ENCODE measurements around the gene PMF1.
A peak's percentile ranks its signal among the peaks of the same experiment; 100 is the strongest.
"Not testable (repeated sequence)": the region's sequence is repeated elsewhere in the genome, so short reads cannot be mapped to it uniquely, and the experiment has no call there.

Gene PMF1

DNA sequence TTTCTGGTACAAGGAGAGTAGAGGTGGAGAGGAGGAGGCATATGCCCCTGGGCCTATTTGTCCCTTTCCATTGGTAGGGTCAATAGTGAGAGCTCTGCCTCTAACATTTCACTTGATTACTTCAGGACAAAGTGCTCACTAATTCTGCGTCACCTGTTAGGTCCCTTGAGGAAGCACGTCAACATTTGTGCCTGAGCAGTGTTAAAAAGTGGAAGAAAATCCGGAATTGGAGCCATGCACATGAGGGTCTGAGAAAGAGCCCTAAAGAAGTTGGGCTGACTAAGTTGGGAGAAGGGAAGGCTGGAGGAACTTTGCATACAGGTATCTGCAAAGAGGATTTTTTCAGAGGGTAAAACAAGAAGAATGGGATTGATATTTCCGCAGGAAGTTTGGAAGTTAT is 17.0 kb upstream of the PMF1 start:
- DNase-seq (ENCODE audit: low spot score) (no peak), FAIRE-seq (no peak)

DNA sequence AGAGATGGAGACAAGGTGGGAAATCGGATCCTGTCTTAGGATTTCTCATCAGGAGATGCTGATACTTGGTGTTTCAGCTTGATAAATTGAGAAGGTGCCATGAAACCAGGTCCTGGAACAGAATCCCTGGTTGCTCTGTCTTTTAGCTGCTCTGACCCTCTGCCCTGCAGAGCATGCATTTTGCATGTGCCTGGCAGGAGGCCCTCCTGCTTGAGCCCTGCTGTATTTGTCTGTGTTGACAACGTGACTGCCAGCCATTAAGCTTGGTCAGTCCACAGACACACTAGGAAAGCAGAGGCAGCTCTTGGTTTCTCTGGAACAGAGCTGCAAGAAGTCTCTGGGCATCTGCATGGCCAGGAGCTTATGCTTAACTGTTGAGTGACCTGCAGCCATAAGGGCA is 16.4 kb upstream of the PMF1 start:
- DNase-seq (ENCODE audit: low spot score) (no peak), FAIRE-seq (no peak)

- FAIRE-seq (no peak), DNase-seq (ENCODE audit: low spot score) (no peak)
Observed at GRCh38 chr1:156198831-156199349, 13.9 kb upstream of the PMF1 start.

DNA sequence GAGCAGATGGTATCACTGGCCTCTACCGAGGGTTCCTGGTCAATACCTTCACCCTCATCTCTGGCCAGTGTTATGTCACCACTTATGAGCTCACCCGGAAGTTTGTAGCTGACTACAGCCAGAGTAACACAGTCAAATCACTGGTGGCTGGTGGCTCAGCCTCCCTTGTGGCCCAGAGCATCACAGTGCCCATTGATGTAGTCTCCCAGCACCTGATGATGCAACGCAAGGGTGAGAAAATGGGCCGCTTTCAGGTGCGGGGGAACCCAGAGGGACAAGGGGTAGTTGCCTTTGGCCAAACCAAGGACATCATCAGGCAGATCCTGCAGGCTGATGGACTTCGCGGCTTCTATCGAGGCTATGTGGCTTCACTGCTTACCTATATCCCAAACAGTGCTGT is 12.8 kb upstream of the PMF1 start:
- FAIRE-seq = no peak
- no peak for DNase-seq (ENCODE audit: low spot score)

GRCh38 chr1:156203331-156203730 is 9.5 kb upstream of the PMF1 start:
- no peak for FAIRE-seq

GRCh38 chr1:156204686-156205085 is 8.1 kb upstream of the PMF1 start:
- no peak for DNase-seq (ENCODE audit: low spot score)
- FAIRE-seq = no peak

More at GRCh38 chr1:156203331-156203730, 9.5 kb upstream of the PMF1 start:
- DNase-seq (ENCODE audit: low spot score) = no peak

DNA sequence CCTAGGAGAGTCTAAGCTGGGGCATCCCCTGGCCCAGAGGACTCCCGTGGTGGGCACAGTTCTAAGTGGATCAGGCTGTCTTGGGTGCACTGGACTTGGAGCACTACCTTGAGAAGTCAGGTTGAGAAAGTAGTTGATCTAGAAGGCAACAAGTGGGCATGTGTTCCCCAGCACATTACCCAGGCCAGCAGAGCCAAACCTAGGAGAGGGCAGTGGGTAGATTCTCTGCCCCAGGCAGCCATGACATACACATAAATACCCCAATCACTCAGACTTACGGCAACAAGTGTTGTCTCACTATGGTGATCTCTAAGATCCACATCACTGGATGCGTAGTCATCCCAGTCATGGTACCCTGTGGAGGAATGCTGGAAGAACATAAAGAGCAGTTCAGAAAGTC is 1.6 kb upstream of the PMF1 start:
- DNase-seq (ENCODE audit: low spot score) (no peak), FAIRE-seq (no peak)

DNA sequence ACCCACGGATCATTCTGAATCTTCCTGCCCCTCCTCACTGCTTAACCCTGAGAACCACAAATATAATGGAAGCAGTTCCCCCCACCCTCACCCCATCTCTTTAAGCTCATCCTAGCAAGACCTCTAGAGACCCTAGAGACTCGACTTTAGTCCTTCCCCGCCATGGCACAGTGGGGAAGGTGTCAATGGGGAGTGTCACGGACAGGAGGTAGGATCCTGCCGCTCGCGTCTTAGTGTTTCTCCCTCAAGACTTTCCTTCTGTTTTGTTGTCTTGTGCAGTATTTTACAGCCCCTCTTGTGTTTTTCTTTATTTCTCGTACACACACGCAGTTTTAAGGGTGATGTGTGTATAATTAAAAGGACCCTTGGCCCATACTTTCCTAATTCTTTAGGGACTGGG is 677 bp upstream of the PMF1 start:
- no peak for DNase-seq (ENCODE audit: low spot score)
- FAIRE-seq = no peak

- FAIRE-seq (no peak), DNase-seq (ENCODE audit: low spot score) (no peak)
Observed at GRCh38 chr1:156213644-156213966, 798 bp downstream of the PMF1 start.

- FAIRE-seq (no peak), DNase-seq (ENCODE audit: low spot score) (peak; percentile 65)
Observed at GRCh38 chr1:156214024-156214748, 1.4 kb downstream of the PMF1 start.

DNA sequence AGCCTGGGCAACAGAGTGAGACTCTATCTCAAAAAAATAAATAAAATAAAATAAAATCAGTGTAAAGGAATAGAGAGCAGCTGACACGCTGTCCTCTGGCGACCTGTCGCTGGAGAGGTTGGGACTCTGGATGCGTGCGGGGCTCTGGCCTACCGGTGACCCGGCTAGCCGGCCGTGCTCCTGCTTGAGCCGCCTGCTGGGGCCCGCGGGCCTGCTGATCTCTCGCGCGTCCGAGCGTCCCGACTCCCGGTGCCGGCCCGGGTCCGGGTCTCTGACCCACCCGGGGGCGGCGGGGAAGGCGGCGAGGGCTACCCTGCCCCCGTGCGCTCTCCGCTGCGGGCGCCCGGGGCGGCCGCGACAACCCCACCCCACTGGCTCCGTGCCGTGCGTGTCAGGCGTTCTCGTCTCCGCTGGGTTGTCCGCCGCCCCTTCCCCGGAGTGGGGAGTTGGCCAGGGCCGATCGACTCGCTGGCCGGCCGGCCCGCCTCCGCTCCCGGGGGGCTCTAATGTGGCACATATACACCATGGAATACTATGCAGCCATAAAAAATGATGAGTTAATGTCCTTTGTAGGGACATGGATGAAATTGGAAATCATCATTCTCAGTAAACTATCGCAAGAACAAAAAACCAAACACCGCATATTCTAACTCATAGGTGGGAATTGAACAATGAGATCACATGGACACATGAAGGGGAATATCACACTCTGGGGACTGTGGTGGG is 3.7 kb downstream of the PMF1 start:
- DNase-seq (ENCODE audit: low spot score) = not testable (repeated sequence)
- peak; percentile 100 for FAIRE-seq

GRCh38 chr1:156217871-156218270 is 5.1 kb downstream of the PMF1 start:
- no peak for DNase-seq (ENCODE audit: low spot score)
- FAIRE-seq = no peak

DNA sequence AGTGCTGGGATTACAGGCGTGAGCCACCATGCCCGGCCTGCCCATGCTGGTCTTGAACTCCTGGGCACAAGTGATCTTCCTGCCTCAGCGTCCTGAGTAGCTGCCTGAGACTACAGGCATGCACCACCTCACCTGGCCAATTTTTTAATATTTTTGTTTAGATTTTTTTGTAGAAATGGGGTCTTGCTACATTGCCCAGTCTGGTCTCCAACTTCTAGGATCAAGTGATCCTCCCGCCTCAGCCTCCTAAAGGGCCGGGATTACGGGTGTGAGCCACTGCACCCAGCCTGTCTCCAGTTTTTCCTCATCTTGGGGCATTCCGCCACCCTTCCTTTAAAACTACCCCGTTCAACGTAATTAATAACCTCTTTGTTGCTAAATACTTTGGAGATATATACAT is 7.4 kb downstream of the PMF1 start:
- FAIRE-seq (no peak), DNase-seq (ENCODE audit: low spot score) (no peak)

DNA sequence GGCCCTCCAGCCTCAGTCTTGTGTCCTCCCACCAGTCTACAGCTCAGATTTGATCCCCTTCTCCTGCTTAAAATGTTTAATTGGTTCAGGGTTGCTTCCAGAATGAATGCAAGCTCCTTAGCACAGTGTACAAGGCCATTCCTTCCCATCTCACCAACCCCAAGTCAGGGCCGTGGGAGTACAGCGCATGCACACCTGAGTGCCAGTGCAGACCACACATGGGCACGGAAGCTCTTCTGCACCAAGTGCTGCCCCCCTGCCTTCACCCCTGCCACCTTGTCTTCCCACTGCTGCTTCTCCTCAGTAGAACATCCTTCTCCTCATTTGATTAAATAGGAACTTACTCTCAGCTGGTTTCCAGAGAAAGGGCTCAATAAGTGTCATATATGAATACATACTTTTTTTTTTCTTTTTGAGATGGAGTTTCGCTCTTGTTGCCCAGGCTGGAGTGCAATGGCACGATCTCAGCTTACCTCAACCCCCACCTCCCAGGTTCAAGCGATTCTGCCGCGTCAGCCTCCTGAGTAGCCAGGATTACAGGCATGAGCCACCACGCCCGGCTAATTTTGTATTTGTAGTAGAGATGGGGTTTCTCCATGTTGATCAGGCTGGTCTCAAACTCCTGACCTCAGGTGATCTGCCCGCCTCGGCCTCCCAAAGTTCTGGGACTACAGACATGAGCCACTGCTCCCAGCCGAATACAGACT is 9.3 kb downstream of the PMF1 start:
- DNase-seq (ENCODE audit: low spot score) (no peak), FAIRE-seq (no peak)

- FAIRE-seq = no peak
- DNase-seq (ENCODE audit: low spot score) = no peak
Observed at GRCh38 chr1:156225677-156226014, 12.8 kb downstream of the PMF1 start.

DNA sequence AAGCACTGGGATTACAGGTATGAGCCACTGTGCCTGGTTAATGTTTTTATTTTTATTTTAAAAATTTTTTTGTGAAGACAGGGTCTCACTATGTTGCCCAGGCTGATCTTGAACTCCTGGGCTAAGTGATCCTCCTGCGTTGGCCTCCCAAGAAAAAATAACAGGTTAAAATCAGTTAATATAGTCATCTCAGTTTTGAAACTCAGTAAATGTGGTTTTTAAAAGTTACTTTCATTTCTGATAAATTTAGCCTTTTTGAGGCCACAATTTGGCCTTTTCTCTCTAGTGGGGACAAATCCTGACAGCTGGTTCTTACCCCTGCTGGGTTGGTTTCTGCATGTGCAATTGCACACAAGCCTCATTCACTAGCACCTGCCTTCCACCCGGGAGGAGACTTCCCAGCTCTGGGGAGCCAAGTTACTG is 13.3 kb downstream of the PMF1 start:
- no peak for DNase-seq (ENCODE audit: low spot score)
- no peak for FAIRE-seq

DNA sequence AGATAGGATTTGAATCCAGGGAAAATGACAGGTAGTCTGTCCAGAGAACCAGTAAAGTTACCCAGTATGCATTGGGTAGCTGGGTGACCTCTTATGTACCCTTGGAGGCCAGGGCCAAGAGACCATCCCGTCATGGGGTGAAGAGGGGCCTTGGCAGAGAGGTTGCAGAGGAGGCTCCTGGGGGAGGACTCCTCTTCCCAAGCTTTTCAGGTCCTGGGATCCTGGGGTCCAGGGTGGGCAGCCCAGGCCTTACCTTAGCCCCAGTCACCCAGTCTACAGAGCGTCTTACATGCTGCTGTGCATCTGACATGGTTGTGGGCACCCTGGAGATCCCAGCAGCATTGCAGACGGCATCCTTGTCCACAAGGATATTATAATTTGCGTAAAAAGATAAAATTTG is 14.0 kb downstream of the PMF1 start:
- FAIRE-seq (no peak), DNase-seq (ENCODE audit: low spot score) (no peak)

DNA sequence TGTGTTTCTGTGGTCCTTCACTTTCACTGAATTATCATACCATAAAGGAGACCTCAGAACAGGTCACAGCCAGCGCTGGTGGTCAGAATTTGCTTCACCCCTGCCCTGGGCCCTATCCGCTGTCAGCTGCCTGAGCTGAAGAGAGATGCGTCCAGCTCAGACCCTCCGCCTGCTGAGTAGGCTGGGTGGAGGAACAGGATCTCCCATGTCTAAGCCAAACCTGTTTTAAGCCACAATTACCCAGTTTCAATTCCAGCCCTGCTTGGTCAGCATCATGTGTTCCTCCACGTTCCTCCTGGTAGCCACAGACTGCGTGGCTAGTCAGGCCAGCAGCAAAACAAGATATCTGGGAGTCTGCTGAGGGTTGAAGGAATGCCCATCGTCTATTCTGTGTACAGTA is 15.7 kb downstream of the PMF1 start:
- DNase-seq (ENCODE audit: low spot score) (no peak), FAIRE-seq (no peak)

- DNase-seq (ENCODE audit: low spot score) (no peak), FAIRE-seq (no peak)
Observed at GRCh38 chr1:156229809-156230472, 17.1 kb downstream of the PMF1 start.

GRCh38 chr1:156230473-156230837 is 17.6 kb downstream of the PMF1 start:
- DNase-seq (ENCODE audit: low spot score) (no peak), FAIRE-seq (no peak)

GRCh38 chr1:156232201-156232894 is 19.5 kb downstream of the PMF1 start:
- FAIRE-seq (no peak), DNase-seq (ENCODE audit: low spot score) (no peak)
